Activated T-helper 1 cell treated with anti-CD3 and anti-CD28 coated beads, Interleukin-12 subunit alpha, Interleukin-12 subunit beta, Interleukin-2, Interleukin-4 antibody, amounts not matched to agents 30 ng/mL and 10 ng/mL and 1 ng/mL, durations not matched to agents 14 hours and 24 hours and 36 hours (primary cell): ENCODE measurements around the gene BCL6B. TPM values are rescaled to one million over a fixed set of nuclear protein-coding genes. Genes with fewer than 3 reads are reported as not detected.

ENCODE experiments used
- DNase-seq: peaks from one replicate; pipeline ENCODE4 v3.0.0; 2021; ENCODE audit warnings: low spot score
- H3K27ac Mint-ChIP-seq: one replicate; pipeline ENCODE4 v1.8.0; 2021; ENCODE audit warnings: mild to moderate bottlenecking, mixed read lengths
- H3K27me3 Mint-ChIP-seq: one replicate; pipeline ENCODE4 v1.8.0; 2022; ENCODE audit warnings: mild to moderate bottlenecking, moderate library complexity, mixed read lengths; ENCODE audit not compliant: insufficient read depth
- H3K36me3 Mint-ChIP-seq: one replicate; pipeline ENCODE4 v1.8.0; 2021; ENCODE audit warnings: low read depth, mixed read lengths
- H3K4me1 Mint-ChIP-seq: one replicate; pipeline ENCODE4 v1.8.0; 2021; ENCODE audit warnings: low read depth, mixed read lengths
- H3K4me3 Mint-ChIP-seq: one replicate; pipeline ENCODE4 v1.8.0; 2021; ENCODE audit warnings: mild to moderate bottlenecking, moderate library complexity, mixed read lengths
- H3K9me3 Mint-ChIP-seq: one replicate; pipeline ENCODE4 v1.8.0; 2021; ENCODE audit warnings: mixed read lengths
- intact Hi-C: fragments of 100-400 bp; cut with micrococcal nuclease; formaldehyde crosslinking; loops from one replicate; pipeline ENCODE4 v1.15.1; 2024
- total RNA-seq: library from RNA; stranded (reverse); gene quantifications from 2 replicates; pipeline ENCODE4 v1.2.3, GENCODE V29; 2022

Gene BCL6B
- total RNA-seq, 1 donor from 2014 or later, result 2.5 TPM

DNA sequence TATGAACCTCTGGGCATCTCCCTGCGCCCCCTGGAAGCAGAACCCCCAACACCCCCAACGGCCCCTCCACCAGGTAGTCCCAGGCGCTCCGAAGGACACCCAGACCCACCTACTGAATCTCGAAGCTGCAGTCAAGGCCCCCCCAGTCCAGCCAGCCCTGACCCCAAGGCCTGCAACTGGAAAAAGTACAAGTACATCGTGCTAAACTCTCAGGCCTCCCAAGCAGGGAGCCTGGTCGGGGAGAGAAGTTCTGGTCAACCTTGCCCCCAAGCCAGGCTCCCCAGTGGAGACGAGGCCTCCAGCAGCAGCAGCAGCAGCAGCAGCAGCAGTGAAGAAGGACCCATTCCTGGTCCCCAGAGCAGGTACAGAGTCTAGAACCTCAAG, 1.5 kb downstream of the BCL6B start:
- peaks cover 2% of the 10 kb centered on the region for H3K27me3 Mint-ChIP-seq
- no peak for DNase-seq
- no peaks in the 10 kb centered on the region for H3K9me3 Mint-ChIP-seq
- no peak overlapping the region for H3K4me3 Mint-ChIP-seq
- intact Hi-C loops, result loop anchor here (5.0 kb wide), 1 partner anchor 182 kb away; no protein-coding TSS in a partner anchor
- H3K4me1 Mint-ChIP-seq, result peaks cover 62% of the 10 kb centered on the region
- no peak overlapping the region for H3K27ac Mint-ChIP-seq
- no peaks in the 10 kb centered on the region for H3K36me3 Mint-ChIP-seq

DNA sequence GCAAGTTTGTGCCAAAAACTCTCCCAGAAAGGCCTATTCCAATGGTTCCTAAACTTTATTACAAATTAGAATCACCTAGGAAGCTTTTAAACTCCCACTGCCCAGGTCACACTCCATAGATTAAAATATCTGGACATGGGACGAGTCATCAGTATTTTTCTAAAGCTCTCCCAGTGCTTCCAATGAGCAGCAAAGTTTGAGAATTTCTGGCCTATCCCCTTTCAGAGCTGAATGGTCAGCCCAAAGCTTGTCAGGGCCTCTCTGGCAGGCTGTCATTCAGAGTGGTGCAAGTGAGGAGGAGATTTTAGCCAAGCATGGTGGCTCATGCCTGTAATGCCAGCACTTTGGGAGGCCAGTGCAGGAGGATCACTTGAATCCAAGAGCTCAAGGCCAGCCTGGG, 2.4 kb downstream of the BCL6B start:
- H3K27me3 Mint-ChIP-seq, result peaks cover 2% of the 10 kb centered on the region
- H3K9me3 Mint-ChIP-seq, result peaks cover 7% of the 10 kb centered on the region
- DNase-seq, result no peak
- no peak overlapping the region for H3K4me3 Mint-ChIP-seq
- H3K36me3 Mint-ChIP-seq, result peaks cover 4% of the 10 kb centered on the region
- intact Hi-C loops, result no loop called here
- peaks cover 65% of the 10 kb centered on the region for H3K4me1 Mint-ChIP-seq
- H3K27ac Mint-ChIP-seq, result peak overlapping the region; percentile 23

DNA sequence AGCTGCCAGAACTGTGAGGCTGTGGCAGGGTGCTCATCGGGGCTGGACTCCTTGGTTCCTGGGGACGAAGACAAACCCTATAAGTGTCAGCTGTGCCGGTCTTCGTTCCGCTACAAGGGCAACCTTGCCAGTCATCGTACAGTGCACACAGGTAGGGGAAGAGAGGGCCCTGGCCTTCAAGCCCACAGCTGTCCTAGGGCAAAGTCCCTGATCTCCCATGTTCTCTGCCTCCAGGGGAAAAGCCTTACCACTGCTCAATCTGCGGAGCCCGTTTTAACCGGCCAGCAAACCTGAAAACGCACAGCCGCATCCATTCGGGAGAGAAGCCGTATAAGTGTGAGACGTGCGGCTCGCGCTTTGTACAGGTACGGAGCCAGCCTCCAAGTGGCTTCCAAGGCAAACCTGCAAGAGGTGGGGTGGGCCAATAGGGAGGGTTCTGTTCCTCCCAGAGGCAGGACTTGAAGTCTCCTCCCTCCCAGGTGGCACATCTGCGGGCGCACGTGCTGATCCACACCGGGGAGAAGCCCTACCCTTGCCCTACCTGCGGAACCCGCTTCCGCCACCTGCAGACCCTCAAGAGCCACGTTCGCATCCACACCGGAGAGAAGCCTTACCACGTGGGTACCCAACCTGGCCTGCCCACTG, 3.7 kb downstream of the BCL6B start:
- no peak overlapping the region for H3K27ac Mint-ChIP-seq
- intact Hi-C loops, result no loop called here
- DNase-seq, result no peak
- H3K4me3 Mint-ChIP-seq, result no peak overlapping the region
- peaks cover 7% of the 10 kb centered on the region for H3K9me3 Mint-ChIP-seq
- H3K36me3 Mint-ChIP-seq, result peaks cover 4% of the 10 kb centered on the region
- peaks cover under 1% of the 10 kb centered on the region for H3K27me3 Mint-ChIP-seq
- H3K4me1 Mint-ChIP-seq, result peaks cover 62% of the 10 kb centered on the region

GRCh38 chr17:7027335-7027734, 4.5 kb downstream of the BCL6B start:
- Mint-ChIP-seq H3K27ac (no peak overlapping the region), H3K36me3 (peaks cover 4% of the 10 kb centered on the region), H3K4me3 (no peak overlapping the region), H3K27me3 (no peaks in the 10 kb centered on the region), H3K9me3 (peaks cover 7% of the 10 kb centered on the region), H3K4me1 (peaks cover 65% of the 10 kb centered on the region)
- intact Hi-C loops, result no loop called here
- no peak for DNase-seq

DNA sequence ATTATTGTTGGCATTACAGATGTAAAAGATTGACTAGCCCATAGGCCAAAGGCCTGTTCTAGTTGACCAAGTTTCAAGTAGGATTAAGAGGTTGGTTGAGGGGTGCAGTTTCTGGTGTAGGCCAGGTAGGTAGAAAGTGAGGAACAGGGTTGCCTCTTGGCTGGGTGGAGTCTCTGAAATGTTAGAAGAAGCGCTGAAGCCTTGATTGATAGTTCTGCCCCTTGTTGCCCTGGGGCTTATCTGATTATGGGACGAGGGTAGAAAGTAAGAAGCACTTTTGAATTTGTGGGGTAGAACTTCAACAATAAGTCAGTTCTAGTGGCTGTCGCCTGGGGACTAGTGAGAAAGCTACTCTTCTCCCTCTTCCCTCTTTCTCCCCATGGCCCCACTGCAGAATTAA, 6.2 kb downstream of the BCL6B start:
- no peaks in the 10 kb centered on the region for H3K27me3 Mint-ChIP-seq
- DNase-seq, result no peak
- H3K36me3 Mint-ChIP-seq, result peaks cover 7% of the 10 kb centered on the region
- H3K4me3 Mint-ChIP-seq, result peak overlapping the region; percentile 23
- H3K9me3 Mint-ChIP-seq, result peaks cover 7% of the 10 kb centered on the region
- H3K4me1 Mint-ChIP-seq, result peaks cover 62% of the 10 kb centered on the region
- intact Hi-C loops, result no loop called here
- peak overlapping the region; percentile 94 for H3K27ac Mint-ChIP-seq

- Mint-ChIP-seq H3K4me3 (peak overlapping the region; percentile 73), H3K27ac (peak overlapping the region; percentile 94), H3K9me3 (peaks cover 7% of the 10 kb centered on the region), H3K4me1 (peaks cover 60% of the 10 kb centered on the region), H3K36me3 (peaks cover 9% of the 10 kb centered on the region), H3K27me3 (no peaks in the 10 kb centered on the region)
- intact Hi-C loops, result loop anchor here (10.0 kb wide), 1 partner anchor 655 kb away; the partner anchor contains the start of genes TP53 and WRAP53
- DNase-seq, result no peak
These were observed 6.8 kb downstream of the BCL6B start for GRCh38 chr17:7029659-7030058.

GRCh38 chr17:7034955-7035590, 12.2 kb downstream of the BCL6B start:
- Mint-ChIP-seq H3K36me3 (peaks cover 18% of the 10 kb centered on the region), H3K27me3 (no peaks in the 10 kb centered on the region), H3K9me3 (peaks cover 1% of the 10 kb centered on the region), H3K4me3 (peak overlapping the region; percentile 95), H3K4me1 (peaks cover 70% of the 10 kb centered on the region), H3K27ac (peak overlapping the region; percentile 93)
- DNase-seq, result no peak
- intact Hi-C loops, result loop anchor here (1.0 to 10.0 kb wide), 7 partner anchors 12 to 1549 kb away; partner anchors contain the start of genes BCL6B, DERL2, EIF5A and GABARAP

DNA sequence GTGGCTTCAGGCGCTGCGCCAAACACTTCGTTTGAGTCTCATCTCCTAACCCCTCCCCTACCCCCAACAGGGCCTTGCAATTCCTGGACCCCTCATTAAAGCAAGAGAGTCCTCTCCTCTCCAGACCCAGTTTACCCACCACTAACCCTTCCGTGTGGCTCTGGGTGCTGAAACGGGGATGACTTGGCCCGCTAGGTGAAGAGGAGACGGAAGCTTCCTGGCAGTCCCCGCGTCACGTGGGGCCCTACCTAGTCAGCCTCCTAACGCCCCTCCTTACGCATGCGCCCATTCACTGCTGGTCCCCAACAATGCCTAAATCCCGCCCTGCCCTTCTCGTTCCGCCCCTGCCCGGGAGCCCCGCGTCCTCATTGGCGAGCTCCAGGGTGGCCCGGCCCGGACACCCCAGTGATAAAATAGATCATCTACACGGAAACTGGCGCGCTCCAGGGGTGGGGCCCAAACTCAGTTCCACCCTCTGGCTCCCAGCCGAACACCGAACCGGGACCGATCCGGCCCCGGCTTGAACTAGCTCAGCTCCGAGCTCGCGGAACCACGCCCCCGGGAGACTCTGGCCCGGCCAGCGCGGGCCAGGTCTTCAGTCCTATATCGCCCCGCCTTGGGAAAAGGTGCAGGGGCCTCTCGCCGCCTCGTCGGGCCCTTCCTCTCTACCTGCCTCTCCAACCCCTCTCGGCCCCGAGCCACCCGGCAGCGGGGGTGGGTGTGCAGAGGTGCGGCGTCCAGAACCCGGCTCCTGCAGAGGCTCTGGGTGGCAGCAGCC, 12.9 kb downstream of the BCL6B start, which contains the start of gene SLC16A13:
Gene SLC16A13 (plus strand): TSS at position 425 of the 778 bp plus-strand sequence. CDS start 368 bp downstream, outside the sequence.
- H3K9me3 Mint-ChIP-seq, result no peaks in the 10 kb centered on the region
- peaks cover 18% of the 10 kb centered on the region for H3K36me3 Mint-ChIP-seq
- H3K27ac Mint-ChIP-seq, result peak within 1 kb of the TSS; percentile 93
- DNase-seq, result peak; percentile 99
- peak within 1 kb of the TSS; percentile 95 for H3K4me3 Mint-ChIP-seq
- H3K27me3 Mint-ChIP-seq, result no peaks in the 10 kb centered on the region
- intact Hi-C loops, result loop anchor here (1.0 to 10.0 kb wide), 8 partner anchors 11 to 1549 kb away; partner anchors contain the start of genes BCL6B, DERL2, EIF5A and GABARAP
- peaks cover 62% of the 10 kb centered on the region for H3K4me1 Mint-ChIP-seq

GRCh38 chr17:7038025-7038862, 15.4 kb downstream of the BCL6B start:
- peak overlapping the region; percentile 22 for H3K27ac Mint-ChIP-seq
- intact Hi-C loops, result loop anchor here (5.0 to 10.0 kb wide), 3 partner anchors 269 to 647 kb away; partner anchors contain the start of genes EIF5A, TP53 and WRAP53

DNA sequence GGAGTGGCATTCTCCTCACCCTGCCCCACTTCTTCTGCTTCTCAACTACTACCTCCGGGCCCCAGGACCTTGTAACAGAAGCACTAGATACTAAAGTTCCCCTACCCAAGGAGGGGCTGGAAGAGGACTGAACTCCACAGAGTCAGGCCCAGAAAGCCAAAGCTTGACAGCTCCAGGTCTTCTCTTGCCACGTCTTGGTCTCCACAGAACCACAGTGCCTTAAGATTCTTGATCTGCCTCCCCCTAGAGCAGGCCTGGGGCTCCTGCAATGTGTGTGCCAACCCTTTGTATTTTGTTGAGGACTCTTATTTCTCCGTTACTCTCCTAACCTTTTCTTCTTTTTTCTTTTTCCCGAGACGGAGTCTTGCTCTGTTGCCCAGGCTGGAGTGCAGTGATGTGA, 17.0 kb downstream of the BCL6B start:
- Mint-ChIP-seq H3K27ac (peak overlapping the region; percentile 77), H3K36me3 (peaks cover 12% of the 10 kb centered on the region), H3K4me3 (no peak overlapping the region), H3K27me3 (peaks cover 7% of the 10 kb centered on the region), H3K9me3 (no peaks in the 10 kb centered on the region), H3K4me1 (peaks cover 31% of the 10 kb centered on the region)
- intact Hi-C loops, result loop anchor here (5.0 to 10.0 kb wide), 3 partner anchors 267 to 645 kb away; partner anchors contain the start of genes EIF5A, TP53 and WRAP53
- no peak for DNase-seq

More at GRCh38 chr17:7038025-7038862, 15.4 kb downstream of the BCL6B start:
- Mint-ChIP-seq H3K9me3 (no peaks in the 10 kb centered on the region), H3K4me1 (peaks cover 41% of the 10 kb centered on the region), H3K27me3 (peaks cover 2% of the 10 kb centered on the region), H3K4me3 (peak overlapping the region; percentile 57), H3K36me3 (peaks cover 15% of the 10 kb centered on the region)
- DNase-seq, result no peak

- H3K9me3 Mint-ChIP-seq, result no peaks in the 10 kb centered on the region
- peaks cover 12% of the 10 kb centered on the region for H3K36me3 Mint-ChIP-seq
- intact Hi-C loops, result no loop called here
- H3K27ac Mint-ChIP-seq, result no peak overlapping the region
- H3K4me3 Mint-ChIP-seq, result peak overlapping the region; percentile 39
- peaks cover 10% of the 10 kb centered on the region for H3K27me3 Mint-ChIP-seq
- peaks cover 25% of the 10 kb centered on the region for H3K4me1 Mint-ChIP-seq
- no peak for DNase-seq
These were observed 19.0 kb downstream of the BCL6B start for GRCh38 chr17:7041607-7042500.
